ENCODE measurements around the gene UVRAG.

The UVRAG gene

DNA sequence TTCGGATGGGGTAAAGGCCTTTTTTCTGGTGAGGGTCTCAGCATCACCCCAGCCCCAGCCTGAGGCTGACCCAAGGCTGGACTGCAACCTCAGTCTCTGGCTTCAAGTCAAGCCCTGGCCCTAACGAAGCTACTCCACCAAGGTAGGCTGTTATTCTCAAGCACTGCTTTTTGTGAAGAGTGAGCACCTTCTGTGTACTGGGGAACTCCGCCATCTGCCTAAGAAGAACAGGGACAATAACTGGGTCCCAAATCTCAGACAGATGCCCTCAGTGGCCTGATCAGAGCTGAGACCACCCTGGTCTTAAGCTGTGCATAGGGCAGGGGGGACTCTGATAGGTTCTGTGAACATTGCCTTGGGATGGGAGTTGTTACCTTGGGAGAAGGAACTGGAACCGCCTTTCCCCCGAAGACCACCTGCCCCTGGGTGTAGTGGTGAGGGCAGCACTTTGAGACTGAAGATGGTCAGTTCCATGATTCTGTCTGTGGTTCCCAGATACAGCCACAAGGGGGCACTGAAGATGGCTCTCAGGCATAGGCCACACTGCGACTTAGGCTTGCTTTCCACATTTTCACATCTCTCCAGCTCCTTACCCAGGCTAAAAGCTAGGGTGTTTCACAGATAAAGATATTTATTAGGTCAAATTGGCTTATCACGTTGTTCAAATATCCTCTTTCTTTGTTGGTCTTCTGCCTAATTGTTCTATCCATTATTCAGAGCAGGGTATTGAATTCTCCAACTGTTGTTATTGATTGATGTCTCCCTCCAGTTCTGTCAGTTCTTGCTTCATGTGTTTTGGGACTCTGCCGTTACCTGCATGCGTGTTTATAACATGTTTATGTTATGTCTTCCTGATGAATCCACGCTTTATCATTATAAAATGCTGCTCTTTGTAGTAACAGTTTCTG is 11.8 kb upstream of the UVRAG start:
- Histone ChIP-seq H3K4me3 (replicated peaks; ENCODE audit: low read depth, low read length) (no peak overlapping the region), H3K27me3 (replicated peaks; ENCODE audit: control insufficient read depth, insufficient read depth, low read length) (no peaks in the 10 kb centered on the region), H3K36me3 (ENCODE audit: control insufficient read depth, insufficient read depth, low read length) (peaks cover 4% of the 10 kb centered on the region)
- TF ChIP-seq, protein P1, sequence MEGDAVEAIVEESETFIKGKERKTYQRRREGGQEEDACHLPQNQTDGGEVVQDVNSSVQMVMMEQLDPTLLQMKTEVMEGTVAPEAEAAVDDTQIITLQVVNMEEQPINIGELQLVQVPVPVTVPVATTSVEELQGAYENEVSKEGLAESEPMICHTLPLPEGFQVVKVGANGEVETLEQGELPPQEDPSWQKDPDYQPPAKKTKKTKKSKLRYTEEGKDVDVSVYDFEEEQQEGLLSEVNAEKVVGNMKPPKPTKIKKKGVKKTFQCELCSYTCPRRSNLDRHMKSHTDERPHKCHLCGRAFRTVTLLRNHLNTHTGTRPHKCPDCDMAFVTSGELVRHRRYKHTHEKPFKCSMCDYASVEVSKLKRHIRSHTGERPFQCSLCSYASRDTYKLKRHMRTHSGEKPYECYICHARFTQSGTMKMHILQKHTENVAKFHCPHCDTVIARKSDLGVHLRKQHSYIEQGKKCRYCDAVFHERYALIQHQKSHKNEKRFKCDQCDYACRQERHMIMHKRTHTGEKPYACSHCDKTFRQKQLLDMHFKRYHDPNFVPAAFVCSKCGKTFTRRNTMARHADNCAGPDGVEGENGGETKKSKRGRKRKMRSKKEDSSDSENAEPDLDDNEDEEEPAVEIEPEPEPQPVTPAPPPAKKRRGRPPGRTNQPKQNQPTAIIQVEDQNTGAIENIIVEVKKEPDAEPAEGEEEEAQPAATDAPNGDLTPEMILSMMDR (IDR thresholded peaks at IDR 0.05; ENCODE audit: insufficient read depth, low read length, poor library complexity, severe bottlenecking): peak; percentile 82
- DNase-seq (ENCODE audit: extremely low read depth, insufficient read length): no peak

GRCh38 chr11:75809111-75809510 is 5.9 kb upstream of the UVRAG start:
- Histone ChIP-seq H3K4me3 (replicated peaks; ENCODE audit: low read depth, low read length) (no peak overlapping the region), H3K36me3 (ENCODE audit: control insufficient read depth, insufficient read depth, low read length) (no peaks in the 10 kb centered on the region), H3K27me3 (replicated peaks; ENCODE audit: control insufficient read depth, insufficient read depth, low read length) (no peaks in the 10 kb centered on the region)
- TF ChIP-seq, protein P1 (IDR thresholded peaks at IDR 0.05; ENCODE audit: insufficient read depth, low read length, poor library complexity, severe bottlenecking): no peak
- no peak for DNase-seq (ENCODE audit: extremely low read depth, insufficient read length)

- Histone ChIP-seq H3K36me3 (ENCODE audit: control insufficient read depth, insufficient read depth, low read length) (no peaks in the 10 kb centered on the region), H3K4me3 (replicated peaks; ENCODE audit: low read depth, low read length) (peak overlapping the region; percentile 46; the same call in 1 of the 2 replicates), H3K27me3 (replicated peaks; ENCODE audit: control insufficient read depth, insufficient read depth, low read length) (no peaks in the 10 kb centered on the region)
- TF ChIP-seq, protein P1 (IDR thresholded peaks at IDR 0.05; ENCODE audit: insufficient read depth, low read length, poor library complexity, severe bottlenecking): no peak
- DNase-seq (ENCODE audit: extremely low read depth, insufficient read length): no peak
Measured at GRCh38 chr11:75809991-75810390, 5.0 kb upstream of the UVRAG start.

GRCh38 chr11:75810637-75811390 is 4.2 kb upstream of the UVRAG start:
- no peaks in the 10 kb centered on the region for H3K27me3 ChIP-seq (replicated peaks; ENCODE audit: control insufficient read depth, insufficient read depth, low read length)
- peak; percentile 55 for DNase-seq (ENCODE audit: extremely low read depth, insufficient read length)
- H3K36me3 ChIP-seq (ENCODE audit: control insufficient read depth, insufficient read depth, low read length): no peaks in the 10 kb centered on the region
- TF ChIP-seq, protein P1 (IDR thresholded peaks at IDR 0.05; ENCODE audit: insufficient read depth, low read length, poor library complexity, severe bottlenecking): no peak
- H3K4me3 ChIP-seq (replicated peaks; ENCODE audit: low read depth, low read length): peak overlapping the region; percentile 46

GRCh38 chr11:75811485-75811884 is 3.5 kb upstream of the UVRAG start:
- no peaks in the 10 kb centered on the region for H3K27me3 ChIP-seq (replicated peaks; ENCODE audit: control insufficient read depth, insufficient read depth, low read length)
- peak overlapping the region; percentile 46 for H3K4me3 ChIP-seq (replicated peaks; ENCODE audit: low read depth, low read length)
- DNase-seq (ENCODE audit: extremely low read depth, insufficient read length): no peak

More at GRCh38 chr11:75811485-75811884, 3.5 kb upstream of the UVRAG start:
- H3K36me3 ChIP-seq (ENCODE audit: control insufficient read depth, insufficient read depth, low read length): no peaks in the 10 kb centered on the region
- TF ChIP-seq, protein P1 (IDR thresholded peaks at IDR 0.05; ENCODE audit: insufficient read depth, low read length, poor library complexity, severe bottlenecking): no peak
